SKM-1 treated with dmso at 0.1 percent for 144 hours (cell line): ENCODE results near the gene MARVELD3.

Experiments
- DNase-seq: peaks from one replicate; lab custom pipeline; 2025; ENCODE audit not compliant: unreplicated experiment; lab: John Stamatoyannopoulos, UW

The MARVELD3 gene

DNA sequence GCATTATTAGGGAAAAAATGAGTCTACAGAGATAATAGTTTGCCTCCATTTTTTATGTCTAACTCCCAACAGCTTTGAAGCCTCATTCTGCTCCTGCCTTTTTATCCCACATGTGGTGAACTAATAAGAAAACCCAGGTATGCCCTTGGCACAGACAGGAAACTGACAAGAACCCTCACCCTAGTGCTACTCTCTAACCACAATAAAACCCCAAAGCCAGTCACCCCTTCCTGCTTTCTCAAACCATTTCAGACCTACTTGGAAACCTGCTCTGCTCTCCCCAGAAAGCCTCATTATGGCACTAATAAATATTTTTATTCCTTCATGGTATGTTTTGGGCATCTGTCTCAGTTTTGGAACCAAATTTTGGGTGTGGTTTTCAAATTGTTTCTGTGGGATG lies 3.9 kb upstream of the MARVELD3 start:
- DNase-seq = no peak

- no peak for DNase-seq
Measured at GRCh38 chr16:71623597-71623996, 2.4 kb upstream of the MARVELD3 start.

DNA sequence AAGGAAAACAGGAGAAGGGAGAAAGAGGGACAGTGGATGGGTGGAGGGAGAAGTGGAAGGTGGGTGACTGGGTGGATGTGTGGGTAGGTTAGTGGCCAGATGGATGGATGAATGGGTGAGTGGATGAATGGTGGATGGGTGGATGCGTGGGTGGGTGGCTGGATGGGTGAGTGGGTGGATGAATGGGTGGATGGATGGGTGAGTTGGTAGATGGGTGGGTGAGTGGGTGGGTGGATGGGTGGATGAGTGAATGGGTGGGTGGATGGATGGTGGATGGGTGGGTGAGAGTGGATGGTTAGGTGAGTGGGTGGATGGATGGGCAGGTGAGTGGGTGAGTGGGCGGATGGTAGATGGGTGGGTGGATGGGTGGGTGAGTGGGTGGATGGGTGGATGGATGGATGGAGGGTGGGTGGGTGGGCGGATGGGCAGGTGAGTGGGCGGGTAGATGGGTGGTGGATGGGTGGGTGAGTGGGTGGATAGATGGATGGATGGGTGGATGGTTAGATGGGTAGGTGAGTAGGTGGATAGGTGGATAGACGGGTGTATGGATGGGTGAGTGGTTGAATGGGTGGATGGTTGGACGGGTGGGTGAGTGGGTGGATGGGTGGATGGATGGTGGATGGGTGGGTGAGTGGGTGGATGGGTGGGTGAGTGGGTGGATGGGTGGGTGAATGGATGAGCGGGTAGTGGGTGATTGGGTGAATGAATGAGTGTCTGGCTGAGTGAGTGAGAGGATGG lies 702 bp upstream of the MARVELD3 start:
- no peak for DNase-seq

DNA sequence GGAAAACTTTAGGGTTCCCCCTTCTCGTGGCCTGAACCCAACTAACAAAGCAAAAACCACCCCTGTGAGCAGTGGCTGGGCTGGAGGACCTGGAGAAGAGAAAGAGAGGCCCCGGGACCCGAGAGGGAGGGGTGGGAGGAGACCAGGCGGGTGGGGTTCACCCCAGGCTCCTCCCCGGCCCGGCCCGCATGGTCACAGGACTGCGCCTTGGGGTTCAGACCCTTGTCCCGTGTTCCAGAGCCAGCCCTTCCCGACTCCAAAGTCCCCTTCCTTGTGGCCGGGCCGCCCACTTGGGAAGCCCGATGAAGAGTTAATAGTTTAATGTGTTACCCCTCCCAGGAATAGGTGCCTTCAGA lies 852 bp downstream of the MARVELD3 start:
- DNase-seq = no peak

DNA sequence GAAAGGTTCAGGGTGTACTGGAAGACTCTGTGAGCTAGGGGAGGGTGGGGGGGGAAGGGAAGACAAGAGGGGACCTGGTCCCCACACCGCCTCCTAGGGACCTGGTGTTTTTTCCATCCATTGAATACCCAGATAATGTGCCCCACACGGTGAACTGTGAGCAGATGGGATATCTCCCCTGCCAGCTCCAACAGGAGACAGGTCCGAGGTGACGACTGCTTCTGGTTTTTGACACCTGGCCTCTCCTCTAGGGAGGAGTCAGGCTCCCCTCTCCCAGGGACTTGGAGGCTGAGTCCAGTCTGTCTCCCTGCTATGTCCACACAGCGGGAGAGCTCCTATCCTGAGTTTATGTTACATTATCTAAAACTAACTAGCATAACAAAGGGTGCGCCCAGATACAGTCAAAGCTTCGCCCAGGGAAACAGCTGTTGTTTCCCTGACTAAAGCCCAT lies 1.8 kb downstream of the MARVELD3 start:
- no peak for DNase-seq

DNA sequence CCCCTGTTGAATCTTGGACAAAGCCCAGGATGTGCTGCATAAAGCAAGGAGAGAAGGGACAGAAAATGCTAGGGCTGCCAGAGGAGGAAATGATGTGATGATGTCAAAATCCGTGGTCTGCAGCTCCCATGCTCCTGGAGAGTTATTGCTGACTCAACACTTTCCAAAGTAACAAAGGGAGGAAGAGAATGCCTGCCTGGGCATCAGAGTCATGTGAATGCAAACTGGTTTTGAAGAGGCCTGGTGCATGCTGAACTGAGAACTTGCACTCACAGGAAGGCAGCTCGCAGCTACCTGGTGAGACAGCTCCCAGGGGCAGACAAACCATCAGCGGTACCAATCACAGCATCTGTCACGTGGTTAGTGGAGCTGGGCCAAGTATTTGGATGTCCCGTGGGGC lies 2.8 kb downstream of the MARVELD3 start:
- DNase-seq = no peak

- DNase-seq = no peak
Measured at GRCh38 chr16:71629278-71630016, 3.5 kb downstream of the MARVELD3 start.

DNA sequence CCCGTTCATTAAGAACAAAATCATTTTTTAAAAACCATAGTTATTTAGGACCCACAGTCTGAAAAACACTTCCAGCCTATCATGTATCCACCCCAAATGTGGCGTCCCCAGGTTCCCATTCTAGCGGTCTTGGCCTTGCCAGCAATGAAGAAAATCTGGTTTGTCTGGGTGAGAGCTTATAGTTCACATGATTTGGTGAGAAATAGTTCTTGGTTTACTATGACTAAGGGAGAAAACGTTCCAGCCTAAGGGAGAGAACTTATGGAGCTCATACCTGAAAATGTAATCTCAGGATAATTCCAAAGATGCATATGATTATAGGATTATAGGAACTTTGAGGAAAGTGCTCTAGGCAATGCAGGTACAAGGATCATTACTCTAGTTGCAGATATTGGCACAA lies 4.8 kb downstream of the MARVELD3 start:
- no peak for DNase-seq

DNA sequence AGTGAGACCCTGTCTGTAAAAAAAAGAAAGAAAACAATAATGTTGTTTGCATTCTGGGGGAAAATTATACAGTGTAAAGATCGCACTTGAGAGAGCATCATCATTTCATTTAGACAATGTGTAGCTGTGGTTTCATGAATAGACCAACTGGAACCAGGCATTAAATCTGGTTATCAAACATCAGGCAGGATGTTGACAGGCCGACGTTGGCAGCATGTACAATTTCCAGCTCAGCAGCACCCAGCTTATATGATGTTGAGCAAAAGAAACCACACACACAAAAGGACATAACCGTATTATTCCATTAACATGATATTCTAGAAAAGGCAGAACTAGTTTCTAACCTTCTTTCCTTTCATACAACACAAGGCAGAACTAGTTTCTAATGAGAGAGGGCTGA lies 5.8 kb downstream of the MARVELD3 start:
- DNase-seq = no peak

DNA sequence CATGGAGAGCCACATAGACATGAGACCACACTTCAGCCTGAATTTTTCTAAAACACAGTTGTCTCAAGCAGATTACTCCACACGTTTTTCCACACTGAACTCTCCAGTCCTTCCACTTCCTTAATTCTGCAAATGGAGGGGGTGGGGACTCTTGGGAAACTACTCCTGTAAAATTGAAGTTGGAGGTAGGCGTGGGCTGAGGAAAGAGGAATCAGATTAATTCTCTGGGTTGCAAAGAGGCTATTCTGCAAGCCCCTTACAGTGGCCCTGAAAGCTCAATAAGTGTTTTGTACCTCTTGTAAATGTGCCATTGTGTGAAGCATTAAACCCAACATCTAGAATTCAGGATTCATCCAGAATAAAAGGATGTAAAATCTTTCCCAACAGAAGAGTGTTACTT lies 9.6 kb downstream of the MARVELD3 start:
- DNase-seq = no peak

DNA sequence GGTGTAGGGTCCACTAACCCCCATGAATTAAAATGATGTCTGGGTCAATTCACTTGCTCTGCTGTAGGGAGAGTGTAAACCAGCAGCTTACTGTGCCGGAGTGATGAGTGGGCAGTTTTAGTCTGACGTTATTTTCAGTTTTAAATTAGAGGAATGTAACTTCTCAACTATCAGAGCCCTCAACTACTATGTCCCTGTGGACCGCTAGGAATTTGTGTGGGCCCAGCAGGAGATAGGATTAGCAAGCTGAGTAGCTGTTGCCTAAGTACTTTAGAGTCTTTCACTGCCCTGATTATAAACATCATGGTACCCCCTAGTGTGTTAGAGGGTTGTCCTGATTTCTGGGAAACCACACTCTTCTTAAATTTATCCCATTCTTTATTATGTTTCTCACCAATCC lies 11.4 kb downstream of the MARVELD3 start:
- no peak for DNase-seq

DNA sequence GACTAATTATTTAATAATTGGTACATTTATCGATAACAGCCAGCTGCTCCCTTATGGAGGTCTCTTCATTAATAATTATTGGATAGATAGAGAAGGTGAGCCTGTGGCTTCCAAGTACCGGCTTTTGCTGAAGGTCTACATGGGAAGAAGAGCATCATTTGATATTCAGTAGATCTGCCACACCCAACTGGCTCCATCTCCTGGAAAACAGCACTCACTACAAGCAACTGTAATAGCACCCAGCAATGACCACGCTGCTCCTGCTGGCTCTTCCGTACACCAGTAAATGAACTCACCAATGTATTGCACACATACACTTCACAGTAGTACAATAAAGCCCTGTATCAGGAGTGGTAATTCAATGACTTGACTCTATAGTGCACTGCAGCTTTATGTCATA lies 19.5 kb downstream of the MARVELD3 start:
- peak; percentile 45 for DNase-seq

- no peak for DNase-seq
Measured at GRCh38 chr16:71647391-71647790, 21.4 kb downstream of the MARVELD3 start.

- DNase-seq = no peak
Measured at GRCh38 chr16:71648162-71648561, 22.2 kb downstream of the MARVELD3 start.

GRCh38 chr16:71648921-71649320 lies 22.9 kb downstream of the MARVELD3 start:
- no peak for DNase-seq

- no peak for DNase-seq
Measured at GRCh38 chr16:71649704-71650103, 23.7 kb downstream of the MARVELD3 start.

DNA sequence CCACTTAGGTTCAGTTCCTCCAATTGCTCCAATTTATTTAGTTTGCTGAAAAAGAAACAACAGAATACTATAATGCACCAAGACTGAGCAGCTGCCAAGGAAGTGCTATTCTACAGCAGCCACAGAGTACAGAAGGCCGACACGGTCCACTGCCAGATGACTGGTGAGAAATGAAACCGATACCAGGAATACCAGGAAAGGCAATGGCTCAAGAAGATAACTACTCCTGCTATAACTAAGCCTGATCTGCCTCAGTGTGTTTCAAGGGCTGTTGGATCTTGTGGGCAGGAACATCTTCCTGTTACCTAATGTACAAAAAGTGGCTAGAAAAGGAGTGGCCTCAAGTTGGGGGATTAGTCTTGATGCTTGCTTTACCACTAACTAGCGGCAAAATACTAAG lies 32.8 kb downstream of the MARVELD3 start:
- DNase-seq = no peak

GRCh38 chr16:71659471-71659870 lies 33.5 kb downstream of the MARVELD3 start:
- no peak for DNase-seq

DNA sequence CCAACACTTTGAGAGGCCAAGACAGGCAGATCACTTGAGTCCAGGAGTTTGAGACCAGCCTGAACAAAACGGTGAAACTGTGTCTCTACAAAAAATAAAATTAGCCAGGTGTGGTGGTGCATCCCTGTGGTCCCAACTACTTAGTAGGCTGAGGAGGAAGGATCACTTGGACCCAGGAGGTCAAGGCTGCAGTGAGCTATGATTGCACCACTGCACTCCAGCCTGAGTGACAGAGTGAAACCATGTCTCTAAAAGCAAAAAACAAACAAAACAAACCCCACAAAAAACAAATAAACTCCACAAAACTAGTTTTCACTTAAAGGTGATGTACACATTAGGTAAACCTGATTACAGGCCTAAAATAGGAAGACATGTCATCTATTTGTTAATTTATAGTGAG lies 40.3 kb downstream of the MARVELD3 start:
- no peak for DNase-seq

DNA sequence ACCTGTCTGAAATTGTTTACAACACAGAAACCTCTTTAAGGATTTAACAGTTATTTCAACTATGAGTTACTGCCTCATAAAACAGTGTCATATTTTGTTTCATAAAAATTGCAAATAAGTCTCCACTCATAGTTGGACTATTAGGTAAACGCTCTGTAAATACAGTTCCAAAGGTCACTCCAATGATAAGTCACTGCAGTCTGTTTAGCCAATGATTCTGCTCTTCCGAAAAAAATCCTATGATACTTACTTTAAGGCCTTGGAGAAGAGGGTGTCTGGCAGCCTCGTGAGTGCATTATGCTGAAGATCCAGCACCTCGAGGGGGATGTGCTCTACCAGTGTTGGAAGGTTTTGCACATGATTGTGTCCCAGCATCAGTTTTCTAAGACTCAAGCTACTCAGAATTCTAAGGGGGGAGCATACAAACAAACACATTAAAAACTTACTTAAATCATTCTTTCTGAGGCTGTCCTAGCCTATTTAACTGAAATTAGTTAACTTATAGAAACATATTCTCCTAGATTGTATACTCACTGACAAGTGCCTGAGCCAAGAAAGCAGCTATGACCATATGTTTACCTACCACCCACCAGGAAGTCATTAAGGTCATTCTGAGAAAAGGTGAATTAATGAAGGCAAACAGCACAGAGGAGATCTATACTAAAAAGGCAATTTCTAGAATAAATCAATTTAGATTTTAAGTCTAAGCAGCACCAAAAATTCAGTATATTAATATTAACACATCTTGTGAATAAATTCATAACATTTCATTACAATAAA lies 41.1 kb downstream of the MARVELD3 start:
- DNase-seq = no peak

DNA sequence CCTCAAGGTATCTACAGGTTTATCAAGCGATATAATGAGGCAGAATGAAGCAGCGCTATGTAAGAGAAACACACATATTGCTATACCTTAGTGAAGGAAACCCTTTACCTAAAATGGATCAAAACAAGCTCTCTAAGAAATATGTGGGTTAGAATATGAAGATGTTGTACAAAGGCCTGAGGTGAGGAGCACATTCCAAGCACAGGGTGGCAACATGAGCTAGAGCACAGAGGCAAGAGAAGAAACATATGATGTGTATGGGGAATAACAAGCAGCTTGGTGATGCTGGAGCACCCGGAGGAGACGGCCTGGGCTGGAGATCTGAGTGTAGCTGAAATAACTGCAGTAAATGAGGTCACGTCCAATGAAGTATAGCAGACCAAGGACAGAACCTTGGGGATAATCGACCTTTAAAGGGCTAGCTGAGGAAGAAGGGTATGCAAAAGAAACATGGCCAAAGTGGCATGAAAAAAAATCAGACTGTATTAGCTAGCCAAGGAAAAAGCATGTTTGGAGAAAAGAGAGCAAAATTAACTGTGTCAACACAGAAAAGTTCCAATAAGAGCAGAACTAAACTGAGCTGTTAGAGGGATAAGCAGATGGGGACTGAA lies 44.0 kb downstream of the MARVELD3 start:
- DNase-seq = no peak

GRCh38 chr16:71670537-71670936 lies 44.6 kb downstream of the MARVELD3 start:
- DNase-seq = no peak
